Left renal pelvis (tissue), 4 donors: ENCODE data around the gene TNF. TPM values are rescaled to one million over a fixed set of nuclear protein-coding genes. Genes with fewer than 3 reads are reported as not detected.
"Not testable (repeated sequence)": the region's sequence is repeated elsewhere in the genome, so short reads cannot be mapped to it uniquely, and the experiment has no call there.

ENCODE experiments used
- DNase-seq, 4 donors: peaks; one replicate each; pipeline ENCODE4 v3.0.0-alpha.2; 2013; ENCODE audit warnings: low read depth in 4 of 4, low spot score in 3 of 4
- polyA plus RNA-seq, 4 donors: library from polyadenylated mRNA; unstranded; fragments of 120-200 nt; gene quantifications; one replicate each; pipeline ENCODE4 v1.2.1, GENCODE V29; 2013; ENCODE audit not compliant: insufficient read length in 4 of 4

TNF gene
- polyA plus RNA-seq, 4 donors = 0.23 to 2.5 (median 0.29) TPM; not detected in 1

- DNase-seq = no peak
Observed at GRCh38 chr6:31586599-31587281, 11.4 kb downstream of the TNF start.

GRCh38 chr6:31587791-31588777 lies 12.7 kb downstream of the TNF start:
- DNase-seq = no peak

- no peak for DNase-seq
Observed at GRCh38 chr6:31588871-31589650, 13.7 kb downstream of the TNF start.

GRCh38 chr6:31590691-31591090 lies 15.3 kb downstream of the TNF start:
- not testable (repeated sequence) for DNase-seq

- DNase-seq = no peak
Observed at GRCh38 chr6:31592396-31592771, 17.0 kb downstream of the TNF start.

GRCh38 chr6:31597006-31597405 lies 21.6 kb downstream of the TNF start:
- no peak for DNase-seq

- DNase-seq = no peak
Observed at GRCh38 chr6:31607317-31607716, 32.0 kb downstream of the TNF start.

GRCh38 chr6:31609519-31610406 lies 34.4 kb downstream of the TNF start:
- DNase-seq = no peak

- no peak for DNase-seq
Observed at GRCh38 chr6:31610968-31611367, 35.6 kb downstream of the TNF start.

GRCh38 chr6:31614075-31614619 lies 38.8 kb downstream of the TNF start:
- DNase-seq = no peak

GRCh38 chr6:31614684-31615578 lies 39.6 kb downstream of the TNF start, which contains the start of gene AIF1:
TSS of gene AIF1 (plus strand) at chr6:31615234. CDS start at chr6:31615330, 96 bp downstream.
- no peak for DNase-seq

GRCh38 chr6:31615748-31616147 lies 40.4 kb downstream of the TNF start:
- no peak for DNase-seq

GRCh38 chr6:31617010-31617409 lies 41.6 kb downstream of the TNF start:
- no peak for DNase-seq

- peak; percentile 95 to 97 (median 96) for DNase-seq
Observed at GRCh38 chr6:31619805-31620585, 44.6 kb downstream of the TNF start.

GRCh38 chr6:31620586-31621319 lies 45.4 kb downstream of the TNF start, which contains the start of gene PRRC2A:
TSS of gene PRRC2A (plus strand) at chr6:31620715. CDS start at chr6:31622790, 2,075 bp downstream.
- DNase-seq = peak in 2 of 4 donors; percentile 53 to 61

GRCh38 chr6:31621320-31621939 lies 46.1 kb downstream of the TNF start:
- DNase-seq = no peak
